NCI-H82 (cell line): ENCODE measurements around the gene FAM210B.
"Not testable (repeated sequence)": the region's sequence is repeated elsewhere in the genome, so short reads cannot be mapped to it uniquely, and the experiment has no call there.

ENCODE experiments used
- DNase-seq: peaks from one replicate; lab custom pipeline; 2025; lab: John Stamatoyannopoulos, UW

Gene FAM210B

GRCh38 chr20:56361900-56362299 lies 3.1 kb downstream of the FAM210B start:
- no peak for DNase-seq

DNA sequence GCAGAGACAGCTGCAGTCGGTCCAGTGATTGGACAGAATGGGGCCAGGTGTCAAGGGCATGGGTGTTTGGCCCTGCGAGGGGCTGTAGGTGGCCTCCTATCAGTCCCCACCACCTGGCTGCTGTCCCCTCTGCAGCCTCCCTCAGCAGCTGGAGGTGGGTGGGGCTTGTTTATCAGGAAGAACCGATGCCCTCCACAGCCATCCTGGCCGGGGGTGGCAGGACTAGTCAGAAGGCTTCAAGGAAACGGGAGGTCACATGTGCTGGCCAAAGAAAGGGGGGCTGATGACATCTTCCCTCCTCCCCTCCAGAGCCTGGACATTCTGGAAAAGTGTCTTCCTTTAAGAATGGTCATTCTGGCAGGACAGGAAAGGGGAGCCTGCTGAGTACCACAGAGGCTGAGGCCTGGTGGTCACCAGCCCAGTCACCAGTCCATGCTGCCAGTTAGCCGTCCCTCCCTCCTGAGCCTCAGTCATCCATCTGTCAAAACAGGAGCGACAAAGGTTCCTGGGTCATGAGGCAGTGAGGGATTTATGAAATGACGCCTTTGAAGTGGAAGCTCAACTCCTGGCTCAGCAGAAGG lies 4.1 kb downstream of the FAM210B start:
- DNase-seq, result peak; percentile 56

- DNase-seq, result no peak
Observed at GRCh38 chr20:56363491-56363890, 4.7 kb downstream of the FAM210B start.

DNA sequence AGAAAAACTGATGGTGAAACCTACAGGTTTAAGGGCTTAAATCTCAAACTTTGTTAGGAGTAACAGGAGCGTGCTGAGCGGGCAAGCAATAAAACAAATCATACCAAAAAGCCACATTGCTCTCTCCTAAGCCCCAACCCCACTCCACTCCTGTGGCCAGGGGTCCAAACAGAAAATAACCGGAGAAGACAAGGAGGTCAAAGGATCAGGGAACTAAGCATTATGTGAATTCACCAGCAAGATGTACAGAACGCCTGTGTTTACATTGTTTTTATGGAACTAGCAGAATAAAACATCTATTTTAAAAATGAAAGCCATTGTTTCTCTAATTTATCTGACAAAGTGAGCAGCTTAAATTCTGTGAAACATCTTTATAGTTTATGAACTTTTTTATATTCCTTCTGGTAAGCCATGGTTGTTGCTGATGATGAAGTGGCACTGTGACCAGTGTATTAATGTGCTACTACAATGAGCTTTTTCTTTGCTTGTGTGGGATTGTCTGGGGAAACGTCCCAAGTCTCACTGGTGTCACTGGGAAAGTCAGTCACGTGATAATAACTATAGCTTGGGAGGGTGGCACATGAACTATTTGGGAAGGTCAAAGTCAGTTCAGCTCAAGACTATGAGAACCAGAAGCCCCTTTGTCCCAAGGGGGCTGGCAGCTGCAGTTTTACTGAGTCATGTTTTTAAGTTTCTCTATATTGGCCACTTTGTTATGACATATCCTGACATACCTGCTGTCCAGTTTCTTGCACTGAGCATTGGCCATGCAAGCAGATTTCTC lies 9.8 kb downstream of the FAM210B start:
- no peak for DNase-seq

DNA sequence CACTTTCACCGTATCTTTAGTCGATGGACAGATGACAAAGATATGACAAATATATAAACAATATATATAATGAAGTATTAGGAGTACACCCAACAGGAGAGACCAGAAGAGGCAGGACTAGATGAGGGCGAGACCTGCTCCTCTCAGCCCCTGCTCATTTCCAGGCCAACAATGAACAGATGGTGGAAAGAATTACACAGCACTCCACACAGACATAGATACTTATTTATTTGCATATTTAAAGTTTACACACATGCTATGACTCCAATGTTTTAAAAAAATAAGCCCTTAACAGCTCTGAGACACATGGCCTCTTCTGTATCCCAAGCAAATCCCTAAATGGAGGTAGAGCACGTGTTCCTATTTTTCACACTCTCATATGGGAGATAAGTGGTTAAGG lies 10.4 kb downstream of the FAM210B start:
- no peak for DNase-seq

- no peak for DNase-seq
Observed at GRCh38 chr20:56371977-56372376, 13.2 kb downstream of the FAM210B start.

- no peak for DNase-seq
Observed at GRCh38 chr20:56372850-56373249, 14.1 kb downstream of the FAM210B start.

DNA sequence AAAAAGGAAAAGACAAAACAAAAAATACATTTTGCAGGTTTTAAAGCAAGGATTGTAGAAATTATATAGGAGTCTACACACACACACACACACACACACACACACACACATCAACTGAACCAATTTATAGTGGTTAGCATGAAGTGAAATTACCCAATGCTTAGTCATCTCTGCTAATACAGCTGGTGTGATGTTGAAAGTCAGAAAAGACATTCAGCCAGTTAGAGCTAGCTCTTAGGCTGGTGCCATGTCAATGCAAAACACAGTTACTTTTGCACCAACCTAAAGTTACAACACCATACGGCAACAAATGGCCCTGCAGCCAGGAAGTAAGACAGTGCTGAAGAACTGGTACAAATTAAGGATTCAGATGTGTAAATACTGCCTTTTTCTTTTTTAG lies 15.2 kb downstream of the FAM210B start:
- no peak for DNase-seq

- no peak for DNase-seq
Observed at GRCh38 chr20:56376331-56376730, 17.6 kb downstream of the FAM210B start.

GRCh38 chr20:56378386-56378785 lies 19.6 kb downstream of the FAM210B start:
- DNase-seq, result no peak

DNA sequence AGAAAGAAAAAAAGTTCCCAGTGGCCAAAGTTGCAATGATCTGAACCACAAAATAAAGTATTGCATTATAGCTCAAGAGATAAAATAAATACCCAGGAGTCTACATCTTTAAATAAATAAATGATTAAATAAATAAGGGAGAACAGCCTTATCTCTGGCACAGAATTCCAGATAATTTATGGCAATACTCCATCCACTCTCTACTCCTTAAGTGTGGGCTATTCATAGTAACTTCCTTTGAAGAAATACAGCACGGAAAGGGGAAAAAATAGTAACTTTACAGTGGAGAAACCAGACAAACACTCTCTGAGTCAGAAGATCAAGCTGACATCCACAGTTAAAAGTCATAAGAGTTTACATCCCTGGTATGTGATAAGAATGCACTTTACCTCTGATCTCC lies 21.6 kb downstream of the FAM210B start:
- no peak for DNase-seq

DNA sequence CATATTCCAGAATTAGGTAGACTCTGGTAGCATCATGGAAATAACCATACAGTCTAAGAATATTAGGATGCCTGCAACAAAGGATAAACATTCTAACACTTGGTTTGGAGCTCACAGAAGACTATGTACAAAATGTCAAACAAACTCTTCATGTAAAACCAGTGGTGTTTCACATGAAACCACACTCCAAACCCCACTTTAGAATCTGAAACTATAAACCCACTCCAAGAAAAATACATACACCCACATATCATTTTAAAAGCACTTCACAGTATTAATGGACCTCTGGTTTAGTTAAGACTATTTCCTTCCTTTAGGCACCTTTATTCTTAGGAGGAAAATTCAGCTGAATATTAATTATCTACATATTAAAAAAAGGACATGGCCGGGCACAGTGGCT lies 22.7 kb downstream of the FAM210B start:
- DNase-seq, result no peak

GRCh38 chr20:56382696-56383095 lies 23.9 kb downstream of the FAM210B start:
- no peak for DNase-seq

- DNase-seq, result no peak
Observed at GRCh38 chr20:56383334-56383733, 24.6 kb downstream of the FAM210B start.

- DNase-seq, result no peak
Observed at GRCh38 chr20:56385130-56385529, 26.4 kb downstream of the FAM210B start.

DNA sequence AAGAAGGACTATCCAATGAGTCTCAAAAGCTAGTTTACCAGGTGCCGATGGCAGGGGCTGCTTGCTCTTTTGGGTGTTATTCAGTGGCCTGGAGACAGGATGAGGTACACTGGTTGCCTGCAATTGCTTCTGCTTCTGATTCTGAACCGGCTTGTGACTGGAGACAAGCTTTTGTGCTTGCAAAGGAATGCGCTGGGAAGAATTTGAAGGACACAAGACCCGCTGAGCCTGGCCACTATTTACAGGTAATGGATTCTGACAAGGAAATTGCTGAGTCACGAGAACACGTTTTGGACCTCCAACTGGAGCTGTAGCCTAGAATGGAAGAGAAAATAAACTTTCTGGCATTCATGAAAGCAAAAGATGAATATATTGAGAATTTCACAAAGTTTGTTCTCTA lies 27.4 kb downstream of the FAM210B start:
- no peak for DNase-seq

GRCh38 chr20:56388882-56389281 lies 30.1 kb downstream of the FAM210B start:
- no peak for DNase-seq

GRCh38 chr20:56389807-56390206 lies 31.0 kb downstream of the FAM210B start:
- DNase-seq, result no peak

DNA sequence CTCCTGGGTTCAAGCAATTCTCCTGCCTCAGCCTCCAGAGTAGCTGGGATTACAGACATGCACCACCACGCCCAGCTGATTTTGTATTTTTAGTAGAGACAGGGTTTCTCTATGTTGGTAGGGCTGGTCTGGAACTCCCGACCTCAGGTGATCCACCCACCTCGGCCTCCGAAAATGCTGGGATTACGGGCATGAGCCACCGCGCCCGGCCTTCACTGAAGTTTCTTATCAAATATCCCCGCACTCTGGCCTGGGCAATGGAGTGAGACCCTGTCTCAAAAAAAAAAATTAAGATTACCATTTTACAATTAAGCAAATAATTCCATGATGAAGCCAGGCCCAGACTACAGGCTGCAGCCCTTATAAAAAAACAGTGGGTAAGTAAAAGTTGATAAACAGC lies 31.6 kb downstream of the FAM210B start:
- not testable (repeated sequence) for DNase-seq

DNA sequence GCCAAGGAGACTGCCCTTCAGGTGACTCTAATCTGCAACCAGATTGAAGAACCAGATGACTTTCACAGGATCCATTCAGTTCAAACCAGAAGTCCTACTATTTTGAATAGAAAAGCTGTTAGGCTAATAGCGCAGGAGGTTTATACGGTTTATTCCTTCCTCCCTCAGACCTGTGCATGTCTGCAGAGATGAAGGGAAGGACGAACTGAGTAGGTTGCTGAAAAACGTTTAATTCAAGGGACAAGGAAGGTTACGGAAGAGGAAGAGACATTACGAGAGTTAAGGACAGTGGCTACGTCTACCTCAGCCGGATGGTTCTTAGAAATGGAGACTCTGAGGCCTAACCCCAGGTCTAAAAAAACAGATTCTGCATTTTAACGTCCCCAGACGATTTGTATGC lies 32.3 kb downstream of the FAM210B start:
- no peak for DNase-seq

DNA sequence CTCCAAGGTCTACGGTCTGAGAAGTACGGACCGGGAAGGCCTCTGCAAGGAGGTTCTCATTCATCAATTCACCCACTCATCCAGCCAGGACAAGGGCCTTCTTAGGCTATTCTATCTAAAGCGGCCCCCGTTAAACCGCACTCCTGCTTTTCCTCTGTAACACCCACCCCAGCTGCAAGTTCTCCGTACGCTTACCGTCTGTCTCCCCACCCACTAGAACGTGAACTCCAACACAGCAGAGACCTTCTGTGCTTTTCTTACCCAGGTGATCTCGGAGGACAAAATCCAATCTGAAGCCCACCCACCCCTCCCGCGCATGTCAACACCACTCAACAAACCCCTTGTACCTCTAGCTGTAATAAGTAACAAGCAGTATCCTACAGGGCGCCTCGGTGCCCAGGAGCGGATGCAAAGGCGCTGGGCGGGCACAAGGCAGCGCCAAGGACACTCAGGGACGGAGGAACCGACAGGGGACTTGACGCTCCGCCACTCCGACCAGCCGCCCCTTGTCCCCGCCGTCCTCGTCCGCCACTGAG lies 32.9 kb downstream of the FAM210B start:
- DNase-seq, result peak; percentile 62

DNA sequence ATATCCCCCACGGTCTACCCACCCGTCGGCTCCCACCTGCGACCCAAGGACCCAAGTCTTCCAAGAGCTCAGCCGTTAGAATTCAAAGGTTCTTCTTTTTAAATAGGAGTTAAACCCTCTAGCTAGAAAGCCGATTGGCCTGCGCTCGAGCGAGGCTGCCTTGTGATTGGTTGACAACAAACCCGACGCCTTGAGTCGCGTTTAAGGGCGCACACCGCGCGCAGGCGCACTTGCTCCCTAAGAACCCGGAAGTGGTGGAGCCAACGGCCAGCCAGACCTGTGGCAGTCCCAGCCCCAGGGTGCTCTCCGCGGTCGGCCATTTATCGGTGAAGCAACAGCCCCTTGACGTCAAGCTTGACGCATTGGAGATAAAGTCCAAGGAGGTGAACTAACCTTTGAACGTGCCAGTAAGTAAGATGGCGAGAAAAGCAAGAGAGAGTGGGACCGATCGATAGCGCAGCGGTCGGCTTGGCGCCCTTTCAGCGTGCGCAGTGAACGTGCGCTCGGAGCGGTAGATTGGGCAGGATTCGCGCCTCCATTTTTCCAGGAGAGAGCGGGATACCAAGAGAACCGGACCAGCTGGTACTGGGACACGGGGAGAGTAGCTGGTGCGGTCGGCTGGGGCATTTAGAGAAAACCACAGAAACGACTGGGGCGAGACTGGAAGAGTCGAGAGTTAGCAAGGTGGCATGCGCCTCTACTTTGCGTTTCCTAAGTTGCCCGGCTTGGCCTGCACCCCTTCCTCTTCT lies 33.5 kb downstream of the FAM210B start, which contains the start of the genes AURKA and CSTF1:
Gene AURKA (minus strand): TSS at position 84 of the 749 bp plus-strand sequence. CDS start 4,018 bp downstream, outside the sequence.
Gene CSTF1 (plus strand): TSS at position 514 of the 749 bp plus-strand sequence. CDS start 2,908 bp downstream, outside the sequence.
- DNase-seq, result peak; percentile 100
